Ectodermal cell (in vitro differentiated cells): ENCODE results near the gene SLC17A1.

Source experiments
- H3K27ac ChIP-seq: 2 replicates; pipeline ENCODE4 v1.7.0; 2013; ENCODE audit warnings: mild to moderate bottlenecking, low read depth, low read length; ENCODE audit not compliant: insufficient read depth, poor library complexity, severe bottlenecking
- H3K27me3 ChIP-seq: 2 replicates; pipeline ENCODE4 v1.7.0; 2013; ENCODE audit warnings: mild to moderate bottlenecking, low read length; ENCODE audit not compliant: insufficient read depth, control insufficient read depth, poor library complexity, severe bottlenecking
- H3K36me3 ChIP-seq: one replicate; pipeline ENCODE4 v1.7.0; 2013; ENCODE audit warnings: low read length; ENCODE audit not compliant: control insufficient read depth, insufficient read depth
- H3K4me1 ChIP-seq: one replicate; pipeline ENCODE4 v1.7.0; 2013; ENCODE audit warnings: low read length; ENCODE audit not compliant: control insufficient read depth, insufficient read depth
- H3K4me3 ChIP-seq: 2 replicates; pipeline ENCODE4 v1.7.0; 2013; ENCODE audit warnings: low read depth, low read length, control low read depth; ENCODE audit not compliant: insufficient read depth
- H3K9me3 ChIP-seq: 2 replicates; pipeline ENCODE4 v1.7.0; 2013; ENCODE audit warnings: mild to moderate bottlenecking, low read length, moderate library complexity; ENCODE audit not compliant: control insufficient read depth
- WGBS, 2 experiments: methylation state at CpG; one replicate each; pipeline ENCODE4 v1.1.7; 2013; ENCODE audit warnings: missing lambda C conversion rate in 2 of 2; 5-methylcytosine and 5-hydroxymethylcytosine counted together

The SLC17A1 gene

GRCh38 chr6:25793970-25794369, 37.9 kb downstream of the SLC17A1 start:
- WGBS, 2 experiments: 93 to 100% methylated on average over 1 of the region's 1 CpG

GRCh38 chr6:25792016-25792415, 39.8 kb downstream of the SLC17A1 start:
- Histone ChIP-seq H3K9me3 (no peaks in the 10 kb centered on the region), H3K4me3 (no peak overlapping the region), H3K4me1 (no peaks in the 10 kb centered on the region), H3K36me3 (no peaks in the 10 kb centered on the region), H3K27me3 (no peaks in the 10 kb centered on the region), H3K27ac (no peak overlapping the region)
- WGBS, 2 experiments: 92 to 93% methylated on average over 4 of the region's 4 CpGs

More at GRCh38 chr6:25793970-25794369, 37.9 kb downstream of the SLC17A1 start:
- Histone ChIP-seq H3K27me3 (no peaks in the 10 kb centered on the region), H3K27ac (no peak overlapping the region), H3K36me3 (no peaks in the 10 kb centered on the region), H3K9me3 (no peaks in the 10 kb centered on the region), H3K4me1 (no peaks in the 10 kb centered on the region), H3K4me3 (no peak overlapping the region)

GRCh38 chr6:25789475-25789874, 42.4 kb downstream of the SLC17A1 start:
- Histone ChIP-seq H3K27me3 (no peaks in the 10 kb centered on the region), H3K36me3 (no peaks in the 10 kb centered on the region), H3K9me3 (no peaks in the 10 kb centered on the region), H3K4me1 (no peaks in the 10 kb centered on the region), H3K27ac (no peak overlapping the region), H3K4me3 (no peak overlapping the region)
- 91 to 97% methylated on average over 2 of the region's 2 CpGs for WGBS, 2 experiments

- 77 to 80% methylated on average over 4 of the region's 4 CpGs for WGBS, 2 experiments
- Histone ChIP-seq H3K27me3 (no peaks in the 10 kb centered on the region), H3K4me1 (no peaks in the 10 kb centered on the region), H3K9me3 (no peaks in the 10 kb centered on the region), H3K4me3 (no peak overlapping the region), H3K36me3 (no peaks in the 10 kb centered on the region), H3K27ac (no peak overlapping the region)
These were observed 43.4 kb downstream of the SLC17A1 start for GRCh38 chr6:25788305-25788922.

- H3K27ac ChIP-seq: no peak overlapping the region
- H3K4me1 ChIP-seq: no peaks in the 10 kb centered on the region
- WGBS, 2 experiments: 92 to 96% methylated on average over 2 of the region's 2 CpGs
- no peak overlapping the region for H3K4me3 ChIP-seq
- no peaks in the 10 kb centered on the region for H3K27me3 ChIP-seq
- H3K36me3 ChIP-seq: no peaks in the 10 kb centered on the region
- no peaks in the 10 kb centered on the region for H3K9me3 ChIP-seq
These were observed 44.4 kb downstream of the SLC17A1 start for GRCh38 chr6:25787428-25787827.

- Histone ChIP-seq H3K36me3 (no peaks in the 10 kb centered on the region), H3K27ac (no peak overlapping the region), H3K9me3 (no peaks in the 10 kb centered on the region), H3K4me1 (no peaks in the 10 kb centered on the region), H3K4me3 (no peak overlapping the region), H3K27me3 (no peaks in the 10 kb centered on the region)
- WGBS, 2 experiments: 90 to 95% methylated on average over 1 of the region's 1 CpG
These were observed 50.7 kb downstream of the SLC17A1 start for GRCh38 chr6:25781134-25781533.

- no peaks in the 10 kb centered on the region for H3K9me3 ChIP-seq
- no peaks in the 10 kb centered on the region for H3K4me1 ChIP-seq
- WGBS, 2 experiments: 58 to 98% methylated on average over 2 to 3 of the region's 4 CpGs
- H3K27me3 ChIP-seq: no peaks in the 10 kb centered on the region
- H3K27ac ChIP-seq: no peak overlapping the region
- H3K4me3 ChIP-seq: no peak overlapping the region
- H3K36me3 ChIP-seq: no peaks in the 10 kb centered on the region
These were observed 53.8 kb downstream of the SLC17A1 start for GRCh38 chr6:25777856-25778649.

- H3K36me3 ChIP-seq: no peaks in the 10 kb centered on the region
- no peak overlapping the region for H3K4me3 ChIP-seq
- H3K4me1 ChIP-seq: no peaks in the 10 kb centered on the region
- 88 to 92% methylated on average over 2 of the region's 2 CpGs for WGBS, 2 experiments
- no peak overlapping the region for H3K27ac ChIP-seq
- H3K9me3 ChIP-seq: no peaks in the 10 kb centered on the region
- H3K27me3 ChIP-seq: no peaks in the 10 kb centered on the region
These were observed 54.8 kb downstream of the SLC17A1 start for GRCh38 chr6:25777031-25777430.

GRCh38 chr6:25774120-25774715, 57.6 kb downstream of the SLC17A1 start:
- WGBS, 2 experiments: 52 to 73% methylated on average over 1 of the region's 2 CpGs
- Histone ChIP-seq H3K27ac (no peak overlapping the region), H3K36me3 (no peaks in the 10 kb centered on the region), H3K9me3 (no peaks in the 10 kb centered on the region), H3K4me1 (no peaks in the 10 kb centered on the region), H3K27me3 (no peaks in the 10 kb centered on the region), H3K4me3 (no peak overlapping the region)

- Histone ChIP-seq H3K27me3 (no peaks in the 10 kb centered on the region), H3K4me1 (no peaks in the 10 kb centered on the region), H3K4me3 (no peak overlapping the region), H3K27ac (no peak overlapping the region), H3K9me3 (no peaks in the 10 kb centered on the region), H3K36me3 (no peaks in the 10 kb centered on the region)
- WGBS, 2 experiments: 82 to 95% methylated on average over 2 of the region's 2 CpGs
These were observed 61.9 kb downstream of the SLC17A1 start for GRCh38 chr6:25769983-25770382.
